ENCODE data around the gene PTPRE. TPM values are rescaled to one million over a fixed set of nuclear protein-coding genes. Genes with fewer than 3 reads are reported as not detected.

Gene PTPRE
- total RNA-seq, 1 donor from 2014 or later: 17.4 TPM

DNA sequence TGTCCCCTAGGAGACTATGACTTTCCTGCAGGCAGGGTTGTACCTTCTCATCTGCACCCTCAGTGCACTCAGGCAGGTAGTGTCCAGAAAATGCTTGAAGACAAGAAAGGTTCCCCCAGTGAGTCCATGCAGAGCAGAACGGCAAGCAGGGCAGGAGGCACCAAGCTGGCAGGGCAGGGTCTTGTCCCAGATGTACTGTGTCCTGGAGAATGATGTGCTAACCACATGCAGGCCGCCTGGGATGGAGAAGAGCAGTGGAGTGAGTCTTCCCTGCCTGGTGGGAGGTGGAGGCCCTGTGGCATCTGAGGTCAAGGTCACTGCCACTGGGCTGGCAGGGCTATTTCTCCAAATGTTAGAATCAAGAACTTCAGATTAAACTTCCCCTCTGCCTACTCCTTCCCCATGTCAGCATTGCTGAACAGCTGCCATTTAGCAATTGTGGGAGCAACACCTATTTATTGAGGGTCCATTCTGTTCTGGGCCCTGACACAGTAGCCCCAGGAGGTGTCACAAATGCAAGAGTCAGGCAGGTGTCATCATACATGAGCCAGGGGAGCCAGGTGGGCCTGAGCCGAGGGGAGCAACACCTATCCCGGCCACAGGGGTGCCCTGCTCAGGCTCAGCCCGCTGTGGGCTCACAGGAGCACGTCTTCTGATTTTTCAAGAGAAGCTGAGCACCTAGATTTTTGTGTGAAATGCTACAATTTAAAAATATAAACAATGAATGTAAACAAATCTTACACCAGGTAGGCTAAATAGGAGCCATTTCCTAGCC, 34.1 kb downstream of the PTPRE start:
- intact Hi-C loops (cut with DNase I): no loop called here
- ATAC-seq (no peak), DNase-seq (ENCODE audit: missing footprints) (no peak)

DNA sequence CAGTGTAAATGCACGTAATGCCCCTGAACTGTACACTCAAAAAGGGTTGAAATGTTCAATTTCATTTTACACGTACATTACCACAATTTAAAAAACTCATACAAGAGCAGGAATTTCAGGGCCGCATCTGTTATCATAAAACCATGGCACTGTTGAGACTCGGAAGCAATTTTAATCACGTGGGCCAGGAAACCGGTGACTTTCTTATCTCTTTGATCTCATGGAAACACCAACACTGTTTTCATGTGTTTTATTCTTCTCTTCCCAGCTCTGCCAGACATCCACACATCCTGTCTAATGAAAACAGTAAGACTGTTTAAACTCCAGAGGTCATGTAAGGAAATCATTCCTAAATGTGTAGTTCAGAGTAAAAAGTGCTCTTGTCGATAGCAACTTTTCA, 35.9 kb downstream of the PTPRE start:
- DNase-seq (ENCODE audit: missing footprints) (no peak), ATAC-seq (no peak)
- intact Hi-C loops (cut with DNase I): no loop called here

DNA sequence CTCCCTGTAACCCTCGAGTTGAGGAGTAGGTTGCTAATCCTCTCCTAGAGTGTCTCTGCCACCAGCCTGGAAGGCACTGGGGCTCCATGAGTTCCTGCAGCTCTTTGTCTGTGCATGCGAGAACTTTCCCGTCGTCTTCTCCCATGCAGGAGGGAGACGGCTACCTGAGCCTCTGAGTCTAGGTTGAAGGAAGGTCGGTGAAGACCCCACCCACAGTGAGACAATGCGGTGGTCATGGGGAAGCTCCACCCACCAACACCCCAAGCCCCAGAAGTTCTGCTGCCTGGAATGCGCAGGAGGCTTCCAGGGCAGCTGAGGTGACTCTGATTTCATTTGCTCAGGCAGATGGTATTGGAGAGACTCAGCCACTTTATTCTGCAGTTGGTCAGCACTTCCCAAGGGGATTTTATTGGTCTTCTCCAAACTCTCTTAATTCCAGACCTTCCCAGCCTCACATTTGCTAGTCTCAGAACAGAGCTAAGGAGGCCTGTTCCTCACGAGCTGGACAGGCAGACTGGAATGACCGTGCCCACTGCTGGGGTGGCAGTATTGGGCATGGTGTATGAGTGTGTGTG, 36.5 kb downstream of the PTPRE start:
- no peak for DNase-seq (ENCODE audit: missing footprints)
- intact Hi-C loops (cut with DNase I): no loop called here

DNA sequence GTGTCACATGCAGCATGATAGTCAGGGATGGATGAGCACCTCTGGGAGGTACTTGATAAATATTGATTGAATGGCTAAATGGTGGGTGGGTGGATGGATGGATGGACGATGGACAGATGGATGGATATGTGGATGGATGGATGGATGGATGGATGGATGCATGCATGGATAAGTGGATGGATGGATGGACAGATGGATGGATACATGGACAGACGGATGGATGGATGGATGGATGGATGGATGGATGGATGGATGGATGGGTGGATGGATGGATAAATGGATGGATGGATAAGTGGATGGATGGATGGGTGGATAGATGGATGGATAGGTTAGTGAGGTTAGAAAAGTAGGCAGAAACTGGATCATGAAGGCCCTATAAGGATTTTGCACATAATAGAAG, 37.4 kb downstream of the PTPRE start:
- no peak for ATAC-seq
- intact Hi-C loops (cut with DNase I): no loop called here
- DNase-seq (ENCODE audit: missing footprints): no peak

More for the DNA sequence above, 36.5 kb downstream of the PTPRE start:
- no peak for ATAC-seq

DNA sequence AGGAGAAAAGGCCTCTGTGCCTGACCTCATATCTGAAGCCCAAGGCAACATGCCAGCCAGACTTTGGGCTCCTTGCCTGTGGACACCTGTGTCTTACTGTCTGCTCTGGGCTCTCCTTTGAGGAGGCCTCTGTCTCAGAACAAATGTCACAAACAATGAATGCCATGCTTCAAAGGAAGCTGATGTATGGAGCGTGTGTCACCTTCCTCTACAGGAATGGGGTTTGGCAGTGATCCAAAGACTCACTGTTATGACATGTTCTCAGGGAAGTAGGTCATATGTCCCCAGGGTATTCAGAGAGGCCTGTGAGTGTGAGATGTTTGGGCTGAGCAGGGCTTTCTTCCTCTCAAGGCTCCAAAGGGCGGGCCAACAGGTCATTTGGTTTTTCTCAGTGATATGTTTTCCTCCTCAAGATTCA, 38.4 kb downstream of the PTPRE start:
- intact Hi-C loops (cut with DNase I): no loop called here
- DNase-seq (ENCODE audit: missing footprints): no peak
- ATAC-seq: peak; percentile 35

DNA sequence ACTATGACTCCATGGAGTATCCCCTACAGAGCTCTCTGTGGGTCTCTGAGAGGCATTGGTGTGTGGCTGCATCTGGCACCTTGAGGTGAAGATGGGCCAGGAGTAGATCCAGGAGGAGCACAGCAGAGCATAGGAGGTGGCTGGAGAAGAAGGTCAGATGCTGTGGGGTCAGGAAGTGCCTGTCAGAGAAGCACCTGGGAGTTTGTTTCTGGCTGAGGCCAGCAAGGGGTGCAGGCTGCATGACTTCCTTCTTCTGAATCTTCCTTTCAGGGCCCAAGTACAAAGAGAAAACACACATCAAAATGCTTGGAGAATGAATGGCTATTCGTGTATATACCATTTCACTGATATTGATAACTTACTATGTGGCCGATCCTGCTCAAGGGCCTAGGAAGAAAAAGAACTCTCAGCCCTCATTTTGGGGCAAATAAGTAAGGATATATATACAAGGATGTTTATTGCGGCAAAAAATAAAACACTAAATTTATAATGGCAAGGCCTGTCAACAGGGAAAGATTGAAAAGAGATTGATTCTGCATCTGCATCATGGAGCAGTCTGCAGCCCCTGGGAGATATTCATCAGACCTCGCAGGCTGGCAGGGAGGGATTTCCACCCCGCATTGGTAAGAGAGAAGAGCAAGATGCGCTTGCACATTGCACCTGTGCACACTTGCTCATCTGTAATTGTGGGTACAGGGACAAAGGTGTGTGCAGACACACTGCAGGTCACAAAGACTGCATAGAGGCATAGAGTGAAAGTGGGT, 39.2 kb downstream of the PTPRE start:
- DNase-seq (ENCODE audit: missing footprints): no peak
- intact Hi-C loops (cut with DNase I): no loop called here
- ATAC-seq: no peak

DNA sequence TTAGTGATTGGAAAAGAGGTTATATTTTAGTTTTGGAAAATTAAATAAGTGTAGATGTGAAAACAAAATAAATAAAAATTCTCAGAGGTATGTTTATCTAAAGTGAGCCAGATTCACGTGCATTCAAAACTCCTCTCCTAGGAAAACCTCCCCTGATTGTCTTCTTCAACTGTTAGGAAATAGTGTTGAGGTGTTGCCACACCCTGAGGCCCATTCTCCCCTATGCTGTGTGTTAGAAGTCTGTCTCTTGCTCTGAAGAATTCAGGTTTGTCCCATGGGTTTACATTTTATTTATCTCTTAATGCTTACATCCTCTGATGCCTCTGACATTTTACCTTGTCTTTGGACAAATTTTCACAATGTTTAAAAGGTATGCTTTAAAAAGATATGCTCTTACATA, 40.3 kb downstream of the PTPRE start:
- ATAC-seq: no peak
- DNase-seq (ENCODE audit: missing footprints): no peak
- intact Hi-C loops (cut with DNase I): no loop called here

DNA sequence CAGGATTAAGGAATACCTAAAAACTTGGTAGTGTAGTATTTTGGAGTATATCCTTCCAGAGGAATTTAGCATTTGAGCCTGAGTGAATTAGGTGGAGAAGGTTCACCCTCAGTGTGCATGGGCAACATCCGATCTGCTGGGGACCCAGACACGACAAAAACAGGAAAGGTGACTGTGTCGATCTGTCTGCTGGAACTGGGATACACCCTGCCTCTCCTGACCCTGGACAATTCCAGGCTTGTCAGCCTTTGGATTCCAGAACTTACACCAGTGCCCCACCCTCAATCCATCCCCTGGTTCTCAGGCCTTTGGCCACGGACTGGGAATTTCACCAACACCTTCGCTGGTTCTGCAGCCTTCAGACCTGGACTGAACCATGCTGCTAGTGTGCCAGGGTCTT, 41.9 kb downstream of the PTPRE start:
- no peak for DNase-seq (ENCODE audit: missing footprints)
- intact Hi-C loops (cut with DNase I): no loop called here
- no peak for ATAC-seq

DNA sequence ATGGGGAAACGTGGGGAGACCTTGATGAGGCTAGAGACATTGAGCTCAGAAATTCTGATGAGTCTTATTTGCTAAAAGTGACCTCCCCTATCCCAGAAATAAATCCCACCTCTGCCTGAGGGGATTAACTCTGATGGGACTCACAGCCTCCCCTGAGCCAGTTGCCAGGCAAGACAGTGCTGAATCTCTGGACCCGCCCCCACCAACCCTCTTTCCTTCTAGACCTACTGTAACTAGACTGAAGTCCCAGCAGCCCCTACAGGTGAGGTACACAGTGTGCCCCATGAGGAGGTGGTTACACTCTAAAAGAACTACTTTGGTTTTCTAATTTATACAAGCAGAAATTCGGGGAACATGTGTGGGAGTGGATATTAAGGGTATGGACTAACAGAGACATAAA, 42.9 kb downstream of the PTPRE start:
- intact Hi-C loops (cut with DNase I): no loop called here
- ATAC-seq (no peak), DNase-seq (ENCODE audit: missing footprints) (no peak)

DNA sequence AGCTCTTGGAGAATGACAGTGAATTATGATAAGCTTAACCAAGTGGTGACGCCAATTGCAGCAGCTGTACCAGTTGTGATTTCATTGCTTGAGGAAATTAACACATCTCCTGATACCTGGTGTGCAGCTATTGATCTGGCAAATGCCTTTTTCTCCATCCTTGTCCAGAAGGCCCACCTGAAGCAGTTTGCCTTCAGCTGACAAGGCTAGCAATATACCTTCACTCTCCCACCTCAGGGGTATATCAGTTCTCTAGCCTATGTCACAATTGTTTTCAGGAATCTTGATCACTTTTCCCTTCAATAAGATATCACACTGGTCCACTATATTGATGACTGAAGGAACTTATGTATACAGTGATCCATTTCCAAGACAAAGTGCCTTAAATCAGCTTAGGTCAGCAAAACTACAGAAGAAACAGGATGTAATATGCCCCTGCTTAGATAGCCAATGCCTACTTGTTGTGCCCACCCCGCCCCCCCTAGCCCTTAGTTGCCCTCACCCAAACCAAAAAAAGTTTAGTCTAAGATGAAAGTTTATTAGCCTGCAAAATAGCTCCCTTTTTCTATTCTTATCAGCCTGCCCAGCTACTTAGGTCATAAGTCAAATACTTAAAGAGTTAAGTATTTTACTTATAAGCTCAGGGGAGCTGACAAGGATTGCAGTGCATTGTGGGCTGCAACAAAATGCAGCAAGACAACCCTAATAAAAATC, 45.1 kb downstream of the PTPRE start:
- ATAC-seq: no peak

DNA sequence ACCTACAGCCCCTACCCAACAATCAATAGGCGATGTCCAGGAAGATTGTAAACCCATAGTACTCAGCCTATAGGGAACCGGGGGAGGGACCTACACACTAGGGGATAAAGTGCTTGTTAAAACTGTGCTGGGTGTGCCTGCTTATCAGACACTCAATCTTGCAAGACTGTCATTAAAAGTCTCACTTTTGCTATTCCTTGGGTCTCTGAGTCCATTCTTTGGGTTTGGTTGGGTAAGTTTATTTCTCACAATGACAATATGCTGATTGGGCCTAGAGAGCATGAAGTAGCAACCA, 45.6 kb downstream of the PTPRE start:
- DNase-seq (ENCODE audit: missing footprints) (no peak), ATAC-seq (no peak)
- intact Hi-C loops (cut with DNase I): no loop called here

More for the DNA sequence above, 45.1 kb downstream of the PTPRE start:
- no peak for DNase-seq (ENCODE audit: missing footprints)
- intact Hi-C loops (cut with DNase I): no loop called here

DNA sequence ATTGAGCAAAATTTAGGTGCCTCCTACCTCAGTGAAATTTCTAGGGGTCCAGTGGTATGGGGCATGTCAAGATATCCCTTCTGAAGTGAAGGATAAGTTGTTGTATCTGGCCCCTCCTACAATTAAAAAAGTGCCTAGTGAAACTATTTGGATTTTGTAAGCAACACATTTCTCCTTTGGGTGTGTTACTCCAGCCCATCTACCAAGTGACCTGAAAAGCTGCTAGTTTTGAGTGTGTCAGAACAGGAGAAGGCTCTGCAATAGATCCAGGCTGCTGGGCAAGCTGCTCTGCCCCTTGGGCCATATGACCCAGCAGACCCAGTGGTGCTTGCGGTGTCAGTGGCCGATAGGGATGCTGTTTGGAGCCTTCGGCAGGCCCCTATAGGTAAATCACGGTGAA, 46.0 kb downstream of the PTPRE start:
- intact Hi-C loops (cut with DNase I): no loop called here
- DNase-seq (ENCODE audit: missing footprints) (no peak), ATAC-seq (no peak)

DNA sequence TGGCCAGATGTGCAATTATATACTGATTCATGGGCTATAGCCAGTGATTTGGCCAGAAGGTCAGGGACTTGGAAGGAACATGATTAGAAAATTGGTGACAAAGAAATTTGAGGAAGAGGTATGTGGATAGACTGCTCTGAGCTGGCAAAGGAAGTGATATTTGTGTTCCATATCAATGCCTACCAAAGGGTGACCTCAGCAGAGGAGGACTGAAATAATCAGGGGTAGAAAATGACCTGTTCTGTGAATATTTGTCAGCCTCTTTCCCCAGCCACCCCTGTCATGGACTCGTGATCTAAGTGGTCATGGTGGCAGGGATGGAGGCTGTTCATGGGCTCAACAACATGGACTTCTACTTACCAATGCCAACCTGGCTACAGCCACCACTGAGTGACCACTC, 47.0 kb downstream of the PTPRE start:
- intact Hi-C loops (cut with DNase I): no loop called here
- DNase-seq (ENCODE audit: missing footprints): no peak
- no peak for ATAC-seq

DNA sequence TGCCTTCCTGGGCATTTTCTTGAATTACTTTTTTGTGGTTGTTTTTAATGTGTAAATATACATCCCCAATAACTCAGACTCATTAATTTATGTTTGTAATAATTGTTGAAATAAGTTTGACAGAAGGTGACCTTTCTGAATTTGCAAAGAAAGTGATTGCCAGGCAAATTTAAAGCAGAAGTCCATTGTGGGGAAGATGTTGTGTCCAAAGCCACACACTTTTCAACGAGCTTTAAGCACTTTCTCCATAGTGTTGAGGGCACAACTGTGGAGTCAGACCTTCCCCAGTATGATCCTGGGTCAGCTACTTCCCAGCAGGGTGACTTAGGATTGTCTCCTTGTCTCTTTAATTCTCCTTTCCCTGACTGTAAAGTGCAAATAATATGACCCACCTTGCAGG, 52.5 kb downstream of the PTPRE start:
- no peak for ATAC-seq
- intact Hi-C loops (cut with DNase I): no loop called here

DNA sequence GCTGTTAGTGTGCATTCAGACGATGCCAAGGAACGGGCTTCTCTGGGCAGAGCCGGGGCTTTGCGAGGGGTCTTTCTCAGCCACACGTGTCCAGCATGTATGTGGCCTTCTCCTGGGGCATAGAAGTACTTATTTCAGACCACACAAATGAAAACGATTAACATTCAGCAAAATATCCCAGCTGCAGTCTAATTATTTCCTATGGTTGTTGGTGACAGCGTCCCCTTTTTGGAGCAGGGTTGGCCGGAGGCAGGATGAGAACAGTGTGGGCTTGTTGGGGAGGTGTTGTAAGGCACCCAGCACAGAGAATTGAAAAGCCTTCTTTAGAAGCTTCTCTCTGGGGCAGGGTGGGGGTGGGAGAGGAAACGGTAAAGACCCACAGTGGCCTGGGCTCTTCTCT, 54.2 kb downstream of the PTPRE start:
- DNase-seq (ENCODE audit: missing footprints): no peak
- no peak for ATAC-seq
- intact Hi-C loops (cut with DNase I): no loop called here

More for the DNA sequence above, 52.5 kb downstream of the PTPRE start:
- no peak for DNase-seq (ENCODE audit: missing footprints)

DNA sequence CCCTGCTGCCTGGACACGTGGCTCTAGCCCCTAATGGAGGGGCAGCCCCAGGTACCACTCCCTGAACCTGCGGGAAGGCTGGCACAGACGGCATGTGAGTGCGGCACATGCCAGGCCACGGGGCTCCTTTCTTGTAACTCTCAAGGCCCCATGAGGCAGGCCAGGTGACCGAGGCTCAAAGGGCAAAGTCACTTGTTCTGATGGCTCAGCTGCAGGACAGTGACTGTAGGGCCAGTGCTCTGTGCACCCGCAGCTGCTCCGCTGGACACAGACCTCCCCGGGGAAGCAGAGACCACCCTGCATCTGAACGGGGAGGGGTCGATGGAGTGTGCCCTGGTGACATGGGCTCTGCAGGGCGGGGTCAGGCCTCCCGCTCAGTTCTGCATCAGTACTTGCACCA, 55.3 kb downstream of the PTPRE start:
- intact Hi-C loops (cut with DNase I): no loop called here
- no peak for ATAC-seq
- DNase-seq (ENCODE audit: missing footprints): no peak

DNA sequence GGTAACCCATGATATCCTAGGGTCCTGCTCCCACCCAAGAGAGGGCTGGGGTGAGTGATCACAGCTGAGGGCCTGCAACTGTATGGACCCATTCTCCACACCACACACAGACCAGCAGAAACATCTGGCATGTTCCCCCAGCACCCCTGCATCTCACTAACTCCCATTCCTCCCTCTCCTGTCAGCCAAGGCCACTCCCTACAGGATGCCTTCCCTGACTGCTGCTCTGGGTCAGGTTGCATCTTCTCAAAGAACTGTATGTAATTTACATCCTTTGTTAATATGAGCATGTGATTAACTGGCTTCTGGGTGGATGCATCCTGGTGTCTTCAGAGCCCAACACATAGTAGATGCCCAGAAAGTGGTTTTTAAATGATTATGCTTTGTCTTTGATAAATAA, 56.2 kb downstream of the PTPRE start:
- no peak for DNase-seq (ENCODE audit: missing footprints)
- intact Hi-C loops (cut with DNase I): no loop called here
- ATAC-seq: peak; percentile 13

DNA sequence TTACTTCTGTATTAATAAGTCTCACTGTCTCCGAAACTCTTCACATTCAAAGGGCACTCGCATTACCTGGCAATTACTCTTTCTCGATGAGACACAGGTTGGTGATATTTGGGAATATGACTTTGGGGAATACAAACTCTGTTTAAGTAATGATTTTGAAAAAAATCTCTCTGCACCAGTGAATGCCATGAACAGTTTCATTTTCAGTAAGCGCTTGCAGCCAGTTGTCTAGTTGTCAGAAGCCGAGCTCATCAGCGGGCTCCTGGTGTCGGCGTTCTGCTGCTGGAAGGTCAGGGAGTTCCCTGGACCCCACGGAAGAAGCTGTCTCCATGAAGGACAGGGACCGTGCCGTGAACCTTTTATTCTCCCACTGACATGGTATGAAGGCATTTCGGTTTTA, 57.7 kb downstream of the PTPRE start:
- ATAC-seq: no peak
- DNase-seq (ENCODE audit: missing footprints): no peak
- intact Hi-C loops (cut with DNase I): no loop called here

DNA sequence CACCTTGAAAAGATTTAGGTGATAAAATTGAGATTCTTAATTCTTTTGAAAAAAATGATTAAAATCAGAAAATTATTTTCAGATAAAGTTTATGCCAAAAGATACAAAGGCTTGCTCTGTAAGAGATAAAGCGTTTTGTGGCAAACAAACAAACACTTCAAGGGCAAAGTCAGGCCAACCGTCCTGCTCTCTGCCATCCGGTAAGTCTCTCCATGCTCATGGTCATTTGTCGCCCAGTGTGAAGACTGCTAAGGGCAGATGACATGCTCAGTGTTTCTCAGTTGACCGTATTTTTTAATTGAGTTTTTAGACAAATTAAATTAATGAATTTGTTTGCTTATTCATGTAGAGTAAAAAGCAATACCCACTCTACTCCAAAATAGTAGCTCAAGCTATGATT, 60.0 kb downstream of the PTPRE start:
- no peak for DNase-seq (ENCODE audit: missing footprints)
- ATAC-seq: no peak
- intact Hi-C loops (cut with DNase I): no loop called here

DNA sequence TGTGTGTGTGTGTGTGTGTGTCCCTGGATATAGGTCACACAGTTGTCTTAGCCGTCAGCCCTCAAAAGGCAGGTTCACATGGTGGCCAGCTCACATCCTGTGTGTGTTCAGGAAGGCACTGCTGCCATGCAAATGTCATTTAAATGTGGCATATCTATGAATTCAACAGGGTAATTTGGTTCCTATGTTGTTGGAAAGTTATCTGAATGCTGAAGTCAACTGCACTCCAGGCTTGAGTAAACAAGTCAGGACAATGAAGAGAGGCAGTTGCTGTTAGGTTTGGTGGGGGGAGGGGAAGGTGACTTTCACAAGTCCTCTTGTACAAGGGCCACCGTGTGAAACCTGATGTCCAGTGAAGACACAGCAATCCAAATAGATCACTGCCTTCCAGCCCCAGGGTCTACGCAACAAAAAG, 61.1 kb downstream of the PTPRE start:
- ATAC-seq (no peak), DNase-seq (ENCODE audit: missing footprints) (no peak)
- intact Hi-C loops (cut with DNase I): no loop called here

All from Right ventricle myocardium inferior (tissue), 1 donor.